GM12878 (cell line): ENCODE results near the gene BCKDHA. TPM values are rescaled to one million over a fixed set of nuclear protein-coding genes. Genes with fewer than 3 reads are reported as not detected.

ENCODE experiments used
- CHD1 ChIP-seq: IDR thresholded peaks from 2 replicates; pipeline ENCODE4 v1.6.1; 2012; ENCODE audit warnings: low read depth, low read length, improper control_type of control experiment
- SIX5 ChIP-seq: IDR thresholded peaks from 2 replicates; pipeline ENCODE4 v1.6.1; 2011; ENCODE audit warnings: mild to moderate bottlenecking, low read depth, low read length, moderate library complexity; ENCODE audit not compliant: severe bottlenecking
- SMC3 ChIP-seq: IDR thresholded peaks from 2 replicates; pipeline ENCODE4 v1.6.1; 2011; ENCODE audit warnings: low read length, improper control_type of control experiment, borderline replicate concordance
- ZNF592 ChIP-seq: fragments of 450-650 bp; IDR thresholded peaks from 2 replicates; pipeline ENCODE4 v1.6.1; 2017; ENCODE audit warnings: mild to moderate bottlenecking, moderate library complexity
- polyA plus RNA-seq, 11 experiments: library from polyadenylated mRNA; depleted of rRNA in 4 of 11; unstranded in 6 of 11; stranded (reverse) in 5 of 11; fragments of >200 nt; fragmentation: Nextera tagmentation in 4 of 11; fragmentation: Illumina TruSeq in 1 of 11; extraction: Ambion mirVana in 4 of 11; extraction: Trizol in 1 of 11; gene quantifications; 1 replicate in 1 of 11; 2 replicates in 10 of 11; pipeline versions ENCODE4 v1.2.1 to v1.2.3, GENCODE V29; 2011 to 2016; ENCODE audit warnings: inconsistent platforms in 2 of 11, missing spikeins in 2 of 11, low read depth in 1 of 11
- total RNA-seq, 4 experiments: library from RNA; depleted of rRNA in 3 of 4; stranded (reverse); fragments of >200 nt in 3 of 4; fragmentation: Illumina TruSeq in 1 of 4; extraction: Trizol in 1 of 4; gene quantifications; 2 replicates each; pipeline versions ENCODE4 v1.2.1 to v1.2.3, GENCODE V29; 2013 to 2021
- TF ChIP-seq, protein P1 (sequence below): fragments of 450-650 bp; IDR thresholded peaks from 2 replicates; pipeline ENCODE4 v1.6.1; 2017; ENCODE audit warnings: borderline replicate concordance
- TF ChIP-seq, protein P2 (sequence below): IDR thresholded peaks from 2 replicates; pipeline ENCODE4 v1.6.1; 2012; ENCODE audit warnings: improper control_type of control experiment, low read depth, low read length; ENCODE audit not compliant: insufficient replicate concordance

BCKDHA gene
- total and polyA plus RNA-seq, 10 of the 15 experiments (the other 5 are each of a cell fraction or from before 2014, with no cell fraction given) = 9.9 to 107 (median 46.4) TPM

GRCh38 chr19:41398598-41398997, 980 bp downstream of the BCKDHA start (continued):
- TF ChIP-seq, protein P1, sequence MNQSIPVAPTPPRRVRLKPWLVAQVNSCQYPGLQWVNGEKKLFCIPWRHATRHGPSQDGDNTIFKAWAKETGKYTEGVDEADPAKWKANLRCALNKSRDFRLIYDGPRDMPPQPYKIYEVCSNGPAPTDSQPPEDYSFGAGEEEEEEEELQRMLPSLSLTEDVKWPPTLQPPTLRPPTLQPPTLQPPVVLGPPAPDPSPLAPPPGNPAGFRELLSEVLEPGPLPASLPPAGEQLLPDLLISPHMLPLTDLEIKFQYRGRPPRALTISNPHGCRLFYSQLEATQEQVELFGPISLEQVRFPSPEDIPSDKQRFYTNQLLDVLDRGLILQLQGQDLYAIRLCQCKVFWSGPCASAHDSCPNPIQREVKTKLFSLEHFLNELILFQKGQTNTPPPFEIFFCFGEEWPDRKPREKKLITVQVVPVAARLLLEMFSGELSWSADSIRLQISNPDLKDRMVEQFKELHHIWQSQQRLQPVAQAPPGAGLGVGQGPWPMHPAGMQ = no peak
- TF ChIP-seq, protein P2, sequence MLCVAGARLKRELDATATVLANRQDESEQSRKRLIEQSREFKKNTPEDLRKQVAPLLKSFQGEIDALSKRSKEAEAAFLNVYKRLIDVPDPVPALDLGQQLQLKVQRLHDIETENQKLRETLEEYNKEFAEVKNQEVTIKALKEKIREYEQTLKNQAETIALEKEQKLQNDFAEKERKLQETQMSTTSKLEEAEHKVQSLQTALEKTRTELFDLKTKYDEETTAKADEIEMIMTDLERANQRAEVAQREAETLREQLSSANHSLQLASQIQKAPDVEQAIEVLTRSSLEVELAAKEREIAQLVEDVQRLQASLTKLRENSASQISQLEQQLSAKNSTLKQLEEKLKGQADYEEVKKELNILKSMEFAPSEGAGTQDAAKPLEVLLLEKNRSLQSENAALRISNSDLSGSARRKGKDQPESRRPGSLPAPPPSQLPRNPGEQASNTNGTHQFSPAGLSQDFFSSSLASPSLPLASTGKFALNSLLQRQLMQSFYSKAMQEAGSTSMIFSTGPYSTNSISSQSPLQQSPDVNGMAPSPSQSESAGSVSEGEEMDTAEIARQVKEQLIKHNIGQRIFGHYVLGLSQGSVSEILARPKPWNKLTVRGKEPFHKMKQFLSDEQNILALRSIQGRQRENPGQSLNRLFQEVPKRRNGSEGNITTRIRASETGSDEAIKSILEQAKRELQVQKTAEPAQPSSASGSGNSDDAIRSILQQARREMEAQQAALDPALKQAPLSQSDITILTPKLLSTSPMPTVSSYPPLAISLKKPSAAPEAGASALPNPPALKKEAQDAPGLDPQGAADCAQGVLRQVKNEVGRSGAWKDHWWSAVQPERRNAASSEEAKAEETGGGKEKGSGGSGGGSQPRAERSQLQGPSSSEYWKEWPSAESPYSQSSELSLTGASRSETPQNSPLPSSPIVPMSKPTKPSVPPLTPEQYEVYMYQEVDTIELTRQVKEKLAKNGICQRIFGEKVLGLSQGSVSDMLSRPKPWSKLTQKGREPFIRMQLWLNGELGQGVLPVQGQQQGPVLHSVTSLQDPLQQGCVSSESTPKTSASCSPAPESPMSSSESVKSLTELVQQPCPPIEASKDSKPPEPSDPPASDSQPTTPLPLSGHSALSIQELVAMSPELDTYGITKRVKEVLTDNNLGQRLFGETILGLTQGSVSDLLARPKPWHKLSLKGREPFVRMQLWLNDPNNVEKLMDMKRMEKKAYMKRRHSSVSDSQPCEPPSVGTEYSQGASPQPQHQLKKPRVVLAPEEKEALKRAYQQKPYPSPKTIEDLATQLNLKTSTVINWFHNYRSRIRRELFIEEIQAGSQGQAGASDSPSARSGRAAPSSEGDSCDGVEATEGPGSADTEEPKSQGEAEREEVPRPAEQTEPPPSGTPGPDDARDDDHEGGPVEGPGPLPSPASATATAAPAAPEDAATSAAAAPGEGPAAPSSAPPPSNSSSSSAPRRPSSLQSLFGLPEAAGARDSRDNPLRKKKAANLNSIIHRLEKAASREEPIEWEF = no peak
- TF ChIP-seq ZNF592 (no peak), SIX5 (no peak), SMC3 (no peak), CHD1 (no peak)
